CD8-positive, alpha-beta memory T cell (primary cell): ENCODE results near the gene PRIM2. TPM values are rescaled to one million over a fixed set of nuclear protein-coding genes. Genes with fewer than 3 reads are reported as not detected.
A peak's percentile ranks its signal among the peaks of the same experiment; 100 is the strongest.
"Not testable (repeated sequence)": the region's sequence is repeated elsewhere in the genome, so short reads cannot be mapped to it uniquely, and the experiment has no call there.

Source experiments
- CTCF ChIA-PET: fragments of 350-600 bp; sonication (Branson Sonifier 250); formaldehyde crosslinking; loops from one replicate; lab custom pipeline; 2021; ENCODE audit warnings: antibody characterized with exemption; lab: Charles Lee
- POLR2A ChIA-PET: fragments of 350-600 bp; sonication (Branson Sonifier 250); formaldehyde crosslinking; loops from one replicate; lab custom pipeline; 2021; ENCODE audit warnings: antibody characterized with exemption; lab: Charles Lee
- DNase-seq, 5 donors: peaks; one replicate each; pipeline versions ENCODE4 v3.0.0 to v3.0.0-alpha.2; 2020 to 2022; ENCODE audit warnings: mixed read lengths in 1 of 5
- H3K27ac ChIP-seq: one replicate; pipeline ENCODE4 v1.7.0; 2013; ENCODE audit warnings: low read depth, mild to moderate bottlenecking, low read length, moderate library complexity
- H3K27me3 ChIP-seq: 2 replicates; pipeline ENCODE4 v1.7.0; 2013; ENCODE audit warnings: low read length, mild to moderate bottlenecking; ENCODE audit not compliant: insufficient read depth, poor library complexity, severe bottlenecking
- H3K36me3 ChIP-seq: 2 replicates; pipeline ENCODE4 v1.7.0; 2013; ENCODE audit warnings: mild to moderate bottlenecking, low read length, moderate library complexity; ENCODE audit not compliant: insufficient read depth
- H3K4me1 ChIP-seq: 2 replicates; pipeline ENCODE4 v1.7.0; 2013; ENCODE audit warnings: mild to moderate bottlenecking, low read length, moderate library complexity; ENCODE audit not compliant: insufficient read depth
- H3K4me3 ChIP-seq: 2 replicates; pipeline ENCODE4 v1.7.0; 2013; ENCODE audit warnings: mild to moderate bottlenecking, low read length
- H3K9me3 ChIP-seq: 2 replicates; pipeline ENCODE4 v1.7.0; 2013; ENCODE audit warnings: mild to moderate bottlenecking, low read length
- H3K27ac Mint-ChIP-seq, 8 donors: one replicate each; pipeline ENCODE4 v1.8.0; 2020 to 2021; ENCODE audit warnings: mixed read lengths in 8 of 8, mild to moderate bottlenecking in 6 of 8, inconsistent platforms in 3 of 8, moderate library complexity in 3 of 8
- H3K27me3 Mint-ChIP-seq, 2 donors: one replicate each; pipeline ENCODE4 v1.8.0; 2020 to 2021; ENCODE audit warnings: mixed read lengths in 2 of 2, mild to moderate bottlenecking in 1 of 2, moderate library complexity in 1 of 2
- H3K36me3 Mint-ChIP-seq, 3 donors: one replicate each; pipeline ENCODE4 v1.8.0; 2020 to 2021; ENCODE audit warnings: mixed read lengths in 3 of 3, inconsistent platforms in 1 of 3, mild to moderate bottlenecking in 1 of 3
- H3K4me1 Mint-ChIP-seq, 3 donors: one replicate each; pipeline ENCODE4 v1.8.0; 2020 to 2021; ENCODE audit warnings: mixed read lengths in 3 of 3, inconsistent platforms in 1 of 3, mild to moderate bottlenecking in 1 of 3
- H3K4me3 Mint-ChIP-seq, 7 donors: one replicate each; pipeline ENCODE4 v1.8.0; 2020 to 2021; ENCODE audit warnings: mixed read lengths in 7 of 7, mild to moderate bottlenecking in 6 of 7, moderate library complexity in 4 of 7, inconsistent platforms in 2 of 7
- H3K9me3 Mint-ChIP-seq, 5 donors: one replicate each; pipeline ENCODE4 v1.8.0; 2020 to 2022; ENCODE audit warnings: mixed read lengths in 5 of 5, mild to moderate bottlenecking in 3 of 5, moderate library complexity in 2 of 5, inconsistent platforms in 1 of 5
- polyA plus RNA-seq: library from polyadenylated mRNA; unstranded; fragments of 300-500 nt; fragmentation: Illumina TruSeq; gene quantifications from one replicate; pipeline ENCODE4 v1.2.3, GENCODE V29; 2021
- total RNA-seq, 2 experiments: library from RNA; stranded (reverse); gene quantifications; one replicate each; pipeline ENCODE4 v1.2.3, GENCODE V29; 2021

The PRIM2 gene
- total and polyA plus RNA-seq, 3 experiments from 2014 or later = 7.0 to 35.2 (median 34.8) TPM

- peaks cover 6 to 14% (median 9%) of the 10 kb centered on the region in 3 donors for H3K36me3 Mint-ChIP-seq
- H3K27ac Mint-ChIP-seq = peak overlapping the region in 3 of 8 donors; percentile 5 to 29 (median 6)
- H3K4me1 Mint-ChIP-seq, H3K4me1 ChIP-seq, POLR2A ChIA-PET, H3K4me3 ChIP-seq, H3K27me3 Mint-ChIP-seq, H3K9me3 ChIP-seq, H3K27me3 ChIP-seq, H3K36me3 ChIP-seq, CTCF ChIA-PET, H3K9me3 Mint-ChIP-seq, H3K4me3 Mint-ChIP-seq, H3K27ac ChIP-seq: not testable (repeated sequence)
- peak in 1 of 5 donors; percentile 14 for DNase-seq
Measured at GRCh38 chr6:57618959-57619358, 301.5 kb downstream of the PRIM2 start.

GRCh38 chr6:57631773-57632172, 314.3 kb downstream of the PRIM2 start:
- H3K4me1 ChIP-seq, H3K4me3 Mint-ChIP-seq, CTCF ChIA-PET: not testable (repeated sequence)

GRCh38 chr6:57658526-57658925, 341.1 kb downstream of the PRIM2 start:
- CTCF ChIA-PET, POLR2A ChIA-PET, DNase-seq, H3K4me1 Mint-ChIP-seq, H3K4me3 ChIP-seq, H3K9me3 ChIP-seq, H3K36me3 ChIP-seq, H3K4me1 ChIP-seq, H3K36me3 Mint-ChIP-seq, H3K27me3 Mint-ChIP-seq, H3K27ac Mint-ChIP-seq, H3K27me3 ChIP-seq, H3K4me3 Mint-ChIP-seq, H3K9me3 Mint-ChIP-seq, H3K27ac ChIP-seq: not testable (repeated sequence)

More at GRCh38 chr6:57631773-57632172, 314.3 kb downstream of the PRIM2 start:
- H3K27ac ChIP-seq, H3K27me3 Mint-ChIP-seq, H3K36me3 ChIP-seq, H3K9me3 ChIP-seq, DNase-seq, H3K4me3 ChIP-seq, H3K27ac Mint-ChIP-seq, H3K27me3 ChIP-seq, H3K4me1 Mint-ChIP-seq, H3K9me3 Mint-ChIP-seq, POLR2A ChIA-PET: not testable (repeated sequence)
- peaks cover 9 to 22% (median 18%) of the 10 kb centered on the region in 3 donors for H3K36me3 Mint-ChIP-seq

- H3K27me3 Mint-ChIP-seq, H3K4me3 ChIP-seq, H3K36me3 Mint-ChIP-seq, H3K9me3 ChIP-seq, POLR2A ChIA-PET, H3K27ac ChIP-seq, H3K4me1 ChIP-seq, H3K9me3 Mint-ChIP-seq, H3K36me3 ChIP-seq, H3K4me3 Mint-ChIP-seq, CTCF ChIA-PET, H3K4me1 Mint-ChIP-seq, H3K27me3 ChIP-seq, H3K27ac Mint-ChIP-seq, DNase-seq: not testable (repeated sequence)
Measured at GRCh38 chr6:57659794-57660193, 342.4 kb downstream of the PRIM2 start.

DNA sequence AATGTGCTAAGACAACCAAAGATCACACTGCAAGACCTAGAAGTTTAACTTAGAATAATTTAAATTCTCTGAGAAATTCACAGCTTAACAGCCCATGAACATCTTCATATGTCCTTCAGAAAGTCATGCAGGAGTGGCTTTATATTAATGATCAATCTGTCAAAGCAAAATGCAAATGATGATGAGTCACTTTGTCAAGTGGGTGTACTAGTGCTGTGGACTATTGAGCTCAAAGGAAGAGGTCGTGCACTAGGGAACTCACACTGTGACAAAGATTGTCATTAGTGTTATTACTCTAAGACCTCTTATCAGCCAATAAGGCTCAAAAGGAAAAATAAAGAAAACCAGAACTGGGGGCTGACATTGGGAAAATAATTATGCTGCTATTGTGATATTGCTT, 343.5 kb downstream of the PRIM2 start:
- H3K4me3 ChIP-seq, H3K36me3 Mint-ChIP-seq, CTCF ChIA-PET, H3K9me3 ChIP-seq, H3K9me3 Mint-ChIP-seq, H3K27me3 Mint-ChIP-seq, H3K27me3 ChIP-seq, H3K27ac ChIP-seq, DNase-seq, H3K4me1 Mint-ChIP-seq, H3K36me3 ChIP-seq, H3K4me1 ChIP-seq, POLR2A ChIA-PET, H3K4me3 Mint-ChIP-seq, H3K27ac Mint-ChIP-seq: not testable (repeated sequence)

DNA sequence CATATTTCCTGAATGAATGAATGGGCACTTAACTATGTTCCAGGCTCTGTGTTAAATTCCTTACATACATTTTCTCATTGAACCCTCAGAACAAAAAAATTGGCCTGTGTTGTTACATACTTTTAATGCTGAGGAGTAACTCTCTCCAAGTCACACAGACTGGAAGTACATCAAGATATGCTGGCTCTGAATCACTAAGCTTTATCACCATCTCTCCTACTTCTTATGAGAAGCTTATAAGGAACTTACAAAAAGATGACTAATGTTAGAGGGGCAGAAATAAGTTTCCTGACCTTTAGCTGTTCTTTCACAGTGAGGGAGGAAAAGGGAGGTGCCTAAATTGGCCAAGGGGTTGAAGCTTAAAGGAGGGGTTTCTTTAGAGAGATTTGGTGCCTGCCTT, 350.7 kb downstream of the PRIM2 start:
- H3K27ac ChIP-seq, POLR2A ChIA-PET, H3K27me3 Mint-ChIP-seq, H3K9me3 Mint-ChIP-seq, DNase-seq, H3K27me3 ChIP-seq, H3K4me1 ChIP-seq, H3K27ac Mint-ChIP-seq, H3K4me1 Mint-ChIP-seq, H3K4me3 Mint-ChIP-seq, H3K36me3 Mint-ChIP-seq, H3K36me3 ChIP-seq, CTCF ChIA-PET, H3K9me3 ChIP-seq, H3K4me3 ChIP-seq: not testable (repeated sequence)

DNA sequence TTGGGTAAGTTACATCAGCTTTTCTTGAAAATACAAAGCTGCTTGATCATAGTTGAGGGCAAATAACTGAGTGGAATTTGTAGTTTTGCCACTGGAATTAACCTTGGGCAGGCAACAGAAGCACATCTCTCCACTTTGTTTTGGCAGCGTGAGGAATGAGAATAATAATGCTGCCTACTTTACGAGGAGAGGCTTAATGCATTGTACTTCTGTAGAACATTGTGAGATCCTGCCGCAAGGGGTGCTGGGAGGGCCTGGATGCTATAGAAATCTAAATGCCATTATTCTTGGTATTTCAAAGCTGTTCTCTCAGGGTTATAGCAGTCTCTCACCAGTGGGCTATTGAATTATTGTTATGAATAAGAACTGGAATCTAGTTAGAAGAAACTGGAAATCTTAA, 353.8 kb downstream of the PRIM2 start:
- H3K27ac ChIP-seq, DNase-seq, H3K27me3 Mint-ChIP-seq, POLR2A ChIA-PET, H3K27ac Mint-ChIP-seq, H3K36me3 Mint-ChIP-seq, CTCF ChIA-PET, H3K4me3 Mint-ChIP-seq, H3K36me3 ChIP-seq, H3K4me1 Mint-ChIP-seq, H3K4me1 ChIP-seq, H3K9me3 ChIP-seq, H3K9me3 Mint-ChIP-seq, H3K4me3 ChIP-seq, H3K27me3 ChIP-seq: not testable (repeated sequence)

DNA sequence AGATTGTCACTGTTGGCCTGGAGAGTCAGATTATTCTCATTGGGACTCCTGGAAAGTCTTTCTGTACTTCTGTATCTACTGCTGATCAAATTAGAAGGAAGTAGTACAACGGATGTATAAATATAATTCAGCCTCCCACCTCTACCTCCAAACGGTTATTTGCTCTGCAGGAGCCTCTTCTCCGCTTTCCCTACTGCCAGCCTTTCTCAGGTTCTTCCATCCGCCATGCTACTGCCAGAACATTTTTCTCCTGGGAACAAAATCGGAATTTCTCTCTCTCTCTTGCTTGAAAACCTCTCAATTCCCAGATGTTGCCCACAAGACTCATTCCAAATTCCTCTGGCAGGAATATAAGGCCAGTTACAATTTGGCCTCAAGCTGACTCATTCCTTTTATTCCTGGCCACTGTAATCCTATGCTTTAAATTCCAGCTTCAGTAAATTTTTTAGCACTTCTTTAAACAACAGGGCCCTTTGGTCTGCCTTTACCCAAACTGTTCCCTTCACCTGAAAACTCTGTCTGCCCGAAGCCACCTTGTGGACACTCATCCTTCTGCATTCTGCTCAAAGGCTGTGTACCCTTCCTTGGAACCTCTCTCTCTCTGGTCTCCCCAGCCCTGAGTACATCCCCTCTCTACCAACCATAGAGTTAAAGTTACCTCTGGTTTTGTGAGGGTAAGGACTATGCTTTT, 354.7 kb downstream of the PRIM2 start:
- H3K27me3 Mint-ChIP-seq, CTCF ChIA-PET, H3K36me3 Mint-ChIP-seq: not testable (repeated sequence)

DNA sequence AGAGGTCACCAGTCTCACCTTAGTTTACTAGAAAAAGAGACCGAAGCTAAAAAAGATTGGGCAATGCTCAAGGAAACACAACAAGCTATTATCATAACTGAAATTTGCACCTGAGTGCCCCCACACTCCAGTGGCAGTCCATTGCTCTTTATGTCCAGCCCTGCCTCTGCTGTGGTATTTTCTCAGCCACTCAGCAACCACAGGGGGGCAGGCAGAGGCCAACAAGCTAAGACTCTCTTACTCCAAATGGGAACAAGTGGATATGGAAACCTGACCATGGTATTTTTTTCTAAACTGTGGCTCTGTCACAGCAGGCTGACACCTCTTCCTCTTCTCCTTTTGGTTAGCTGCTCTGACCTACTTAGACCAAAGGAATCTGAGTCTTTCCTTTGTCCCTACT, 355.9 kb downstream of the PRIM2 start:
- H3K27ac Mint-ChIP-seq, H3K9me3 ChIP-seq, H3K4me1 Mint-ChIP-seq, H3K4me3 ChIP-seq, H3K9me3 Mint-ChIP-seq, H3K4me1 ChIP-seq, CTCF ChIA-PET, H3K36me3 ChIP-seq, H3K27me3 ChIP-seq, H3K4me3 Mint-ChIP-seq, DNase-seq, H3K27ac ChIP-seq, POLR2A ChIA-PET, H3K36me3 Mint-ChIP-seq: not testable (repeated sequence)
- H3K27me3 Mint-ChIP-seq = peaks cover 6 to 12% of the 10 kb centered on the region in 2 donors

More for the DNA sequence above, 354.7 kb downstream of the PRIM2 start:
- DNase-seq, H3K27me3 ChIP-seq, H3K9me3 Mint-ChIP-seq, H3K9me3 ChIP-seq, H3K4me3 ChIP-seq, H3K4me1 Mint-ChIP-seq, H3K27ac Mint-ChIP-seq, H3K4me3 Mint-ChIP-seq, POLR2A ChIA-PET, H3K36me3 ChIP-seq, H3K4me1 ChIP-seq, H3K27ac ChIP-seq: not testable (repeated sequence)
